HL-60/S4 treated with retinoic acid at 250 ng/mL for 4 days and 3 days (cell line): Measurements from ENCODE around the gene MME.
"Not testable (repeated sequence)": the region's sequence is repeated elsewhere in the genome, so short reads cannot be mapped to it uniquely, and the experiment has no call there.

ENCODE experiments used
- in situ Hi-C: fragments of 300-500 bp; cut with MboI; formaldehyde crosslinking; loops from 2 replicates; pipeline ENCODE4 v1.7.0; 2022; ENCODE audit warnings: low sequenced_read_pairs

Gene MME

DNA sequence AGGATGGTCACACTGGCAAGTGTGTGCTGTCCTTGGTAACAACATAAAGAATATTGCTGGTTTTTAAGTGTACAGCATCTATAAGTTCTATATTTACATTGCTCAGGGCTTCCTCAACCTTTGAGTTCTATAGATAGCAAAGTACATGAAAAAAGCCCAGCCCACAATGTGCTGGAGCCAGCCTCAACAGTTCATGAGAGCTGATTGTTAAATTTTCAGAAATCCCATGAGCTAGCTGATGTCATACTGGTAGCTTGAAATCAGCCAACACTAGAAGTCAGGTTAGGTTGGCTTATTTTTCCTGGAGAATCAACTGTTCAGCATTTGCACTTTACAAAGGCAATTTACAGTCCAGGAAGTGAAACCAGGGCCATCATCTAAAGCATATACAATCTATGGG, 110.6 kb downstream of the MME start:
- in situ Hi-C loops: no loop called here

GRCh38 chr3:155192957-155193746, 113.0 kb downstream of the MME start:
- in situ Hi-C loops: no loop called here

GRCh38 chr3:155193868-155194267, 113.7 kb downstream of the MME start:
- in situ Hi-C loops: no loop called here

DNA sequence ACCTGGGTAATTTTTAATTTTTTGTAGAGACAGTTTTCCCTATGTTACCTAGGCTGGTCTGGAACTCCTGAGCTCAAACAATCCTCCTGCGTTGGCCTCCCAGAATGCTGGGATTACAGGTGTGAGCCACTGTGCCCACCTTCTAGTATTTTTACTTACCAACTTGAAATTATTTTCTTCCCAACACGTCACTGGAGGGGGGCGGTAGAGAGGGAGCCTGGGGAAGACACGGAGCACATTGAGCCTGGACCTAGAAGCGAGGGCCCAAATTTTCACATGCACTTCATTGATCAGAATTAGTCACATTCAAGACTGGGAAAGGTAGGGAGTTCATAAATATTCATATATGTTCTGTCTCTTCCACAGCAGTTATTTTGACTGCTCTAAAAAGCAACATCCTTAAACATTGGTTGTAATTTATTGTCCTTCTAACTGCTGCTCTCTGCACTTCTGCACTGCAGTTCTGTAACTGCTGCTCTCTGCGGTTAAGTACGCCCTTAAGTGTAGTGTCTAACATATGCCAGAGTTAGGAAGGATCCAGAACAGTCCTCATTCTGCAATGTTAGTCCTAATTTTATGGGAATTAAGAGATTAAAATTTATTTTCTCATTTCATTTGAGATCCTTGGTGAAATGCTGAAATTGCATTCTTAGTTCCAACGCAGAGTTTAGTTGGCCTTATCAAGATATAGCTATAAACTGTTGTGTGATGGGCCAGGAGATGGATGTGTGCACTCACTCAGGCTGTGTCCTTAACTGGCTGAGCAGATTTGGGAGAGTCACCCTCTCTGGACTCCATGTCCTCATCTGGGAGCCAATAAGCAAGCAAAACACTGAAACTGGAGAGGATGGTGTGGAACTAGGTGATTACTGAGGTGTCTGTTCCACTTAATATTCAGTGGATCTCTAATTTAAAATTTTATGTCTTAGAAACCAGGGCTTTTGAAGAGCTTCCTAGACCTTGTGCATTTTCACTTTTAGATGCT, 115.1 kb downstream of the MME start:
- in situ Hi-C loops: no loop called here

DNA sequence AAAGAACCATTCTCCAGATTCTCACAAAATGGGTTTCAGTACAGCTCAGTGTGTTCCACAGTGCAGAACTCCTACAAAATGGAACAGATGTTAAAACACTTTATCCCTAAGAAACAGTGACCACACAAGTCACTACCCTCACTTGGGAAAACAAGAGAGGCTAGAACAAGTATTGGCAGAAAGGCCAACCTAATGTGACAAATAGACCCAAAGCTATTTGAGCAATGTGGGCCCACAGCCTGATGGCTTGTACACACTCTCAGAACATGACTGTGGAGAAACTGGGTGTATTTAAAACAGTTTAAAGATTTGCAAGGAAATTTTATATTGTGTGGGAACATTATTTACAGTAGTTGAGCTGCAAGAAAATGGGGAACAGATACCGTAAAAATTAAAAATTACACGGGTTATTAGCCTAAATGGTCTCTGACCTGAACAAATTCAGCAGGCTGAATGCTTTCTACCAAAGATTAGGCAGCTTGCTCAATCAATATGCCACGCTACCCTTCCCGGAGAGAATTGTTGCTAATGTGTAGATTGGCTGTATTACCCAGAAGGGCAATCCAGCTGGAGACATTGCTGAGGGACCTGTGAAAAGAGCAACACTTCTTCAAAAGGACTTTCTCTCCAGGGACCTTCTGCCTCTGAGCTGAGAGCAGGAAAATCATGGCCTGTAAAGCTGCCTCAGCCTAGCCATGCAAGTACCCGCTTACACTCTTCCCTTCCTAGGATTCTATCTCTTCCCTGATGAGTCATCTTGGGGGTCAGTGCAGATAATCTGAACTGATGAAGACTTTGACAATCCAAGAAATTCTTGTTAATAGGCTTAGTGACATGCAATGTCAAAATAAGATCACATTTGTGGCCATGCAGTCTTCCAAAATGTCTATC, 116.3 kb downstream of the MME start:
- in situ Hi-C loops: no loop called here

GRCh38 chr3:155197786-155198185, 117.7 kb downstream of the MME start:
- in situ Hi-C loops: no loop called here

GRCh38 chr3:155202626-155203025, 122.5 kb downstream of the MME start:
- in situ Hi-C loops: no loop called here

DNA sequence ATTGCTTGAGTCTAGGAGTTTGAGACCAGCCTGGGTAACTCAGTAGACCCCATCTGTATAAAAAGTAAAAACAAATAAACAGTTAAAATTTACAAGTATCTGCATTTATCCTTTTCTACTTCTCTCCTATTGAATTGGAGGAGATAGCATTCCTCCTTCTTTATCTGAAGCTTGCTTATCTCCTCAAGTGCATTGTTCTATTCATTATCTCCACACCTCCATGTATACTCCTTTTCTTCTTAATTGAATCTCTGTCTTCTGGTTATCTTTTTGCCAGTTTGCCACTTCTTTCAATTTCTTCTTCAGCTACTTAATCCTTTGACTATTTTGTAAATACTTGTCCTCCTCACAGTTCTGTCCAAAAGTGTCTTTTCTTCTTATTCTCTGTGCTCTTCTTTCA, 124.7 kb downstream of the MME start:
- in situ Hi-C loops: no loop called here

GRCh38 chr3:155208183-155208800, 128.2 kb downstream of the MME start:
- in situ Hi-C loops: no loop called here

GRCh38 chr3:155210736-155211135, 130.6 kb downstream of the MME start:
- in situ Hi-C loops: no loop called here

DNA sequence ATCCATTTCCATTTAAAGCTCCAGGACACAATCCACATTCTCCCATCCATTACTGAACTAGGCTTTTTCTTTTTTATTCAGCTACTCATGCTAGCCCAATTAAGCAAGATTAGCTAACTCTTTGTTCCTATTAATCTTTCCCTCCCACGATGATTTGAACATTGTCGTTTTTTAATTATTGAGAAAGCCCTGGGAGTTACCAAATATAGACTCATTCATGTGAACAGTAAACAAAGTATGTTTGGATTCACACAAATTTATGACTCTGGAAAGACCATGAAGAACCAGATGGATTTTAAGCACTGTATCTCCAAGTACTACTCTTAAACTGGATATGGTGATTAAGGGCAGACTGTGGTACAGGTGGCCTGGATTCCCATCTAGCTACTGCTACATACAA, 131.1 kb downstream of the MME start:
- in situ Hi-C loops: no loop called here

DNA sequence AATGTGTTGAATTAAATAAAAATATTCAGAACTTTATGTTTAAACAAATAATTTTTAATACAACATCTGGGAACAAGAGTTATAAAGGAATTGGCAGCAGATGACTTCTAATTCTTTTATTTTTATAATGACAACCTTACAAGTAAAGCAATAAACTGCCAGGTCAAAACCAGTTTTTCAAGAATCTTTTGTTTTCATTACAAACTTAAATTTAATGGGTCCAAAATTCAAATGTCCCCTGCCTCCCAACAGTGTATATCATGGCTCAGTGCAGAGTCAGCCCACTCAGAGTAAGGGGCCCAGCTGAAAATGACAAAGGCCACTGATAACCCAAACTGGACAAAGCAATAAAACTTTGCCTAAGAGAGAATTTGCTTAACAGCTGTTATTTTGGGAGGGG, 131.8 kb downstream of the MME start:
- in situ Hi-C loops: no loop called here

DNA sequence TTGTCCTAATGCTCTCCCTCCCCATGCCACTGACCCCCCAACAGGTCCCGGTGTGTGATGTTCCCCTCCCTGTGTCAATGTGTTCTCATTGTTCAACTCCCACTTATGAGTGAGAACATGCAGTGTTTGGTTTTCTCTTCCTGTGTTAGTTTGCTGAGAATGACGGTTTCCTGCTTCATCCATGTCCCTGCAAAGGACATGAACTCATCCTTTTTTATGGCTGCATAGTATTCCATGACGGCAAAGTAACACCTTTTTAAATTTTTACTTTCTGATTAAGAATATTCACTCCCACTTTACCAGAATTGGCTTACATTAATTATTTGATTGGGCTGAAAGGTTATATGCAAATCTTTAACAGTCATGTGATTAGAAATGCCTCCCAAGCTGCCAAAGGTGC, 135.9 kb downstream of the MME start:
- in situ Hi-C loops: not testable (repeated sequence)

DNA sequence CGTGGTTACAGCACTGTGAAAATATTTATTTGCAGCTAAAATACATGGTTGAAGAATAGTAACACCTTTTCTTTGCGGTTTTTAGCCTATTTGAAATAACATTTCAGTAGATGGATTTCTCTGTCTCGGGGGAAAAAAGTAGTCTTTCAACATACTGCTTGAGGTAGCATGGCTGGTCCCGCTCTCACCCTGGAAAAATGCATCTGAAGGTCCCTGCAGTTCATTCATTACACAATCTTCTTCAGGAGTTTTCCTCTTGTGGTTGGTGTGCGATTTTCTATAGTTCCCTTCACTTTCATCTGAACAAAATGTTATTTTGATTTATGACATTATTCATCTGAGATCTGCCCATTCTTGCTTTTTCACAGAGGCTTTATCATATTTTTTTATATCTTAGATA, 137.5 kb downstream of the MME start:
- in situ Hi-C loops: no loop called here

DNA sequence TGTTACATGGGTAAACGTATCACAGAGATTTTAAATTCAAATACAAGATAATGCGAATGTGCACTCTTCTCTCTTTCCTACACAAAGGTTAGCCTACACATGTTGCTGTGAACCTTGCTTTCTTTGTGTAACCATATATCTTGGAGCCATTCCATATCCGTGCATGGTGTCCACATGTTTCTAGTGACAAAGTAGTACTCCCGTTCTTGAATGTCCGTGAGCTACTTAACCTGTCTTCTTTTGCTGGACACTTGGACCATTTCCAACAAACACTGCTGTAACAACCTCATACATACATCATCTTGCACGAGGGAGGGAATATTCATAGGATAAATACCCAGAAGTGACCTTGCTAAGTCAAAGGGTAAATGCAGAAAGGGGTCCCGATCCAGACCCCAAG, 138.3 kb downstream of the MME start:
- in situ Hi-C loops: no loop called here

- in situ Hi-C loops: no loop called here
Measured at GRCh38 chr3:155219106-155219505, 139.0 kb downstream of the MME start.

- in situ Hi-C loops: no loop called here
Measured at GRCh38 chr3:155225417-155225816, 145.3 kb downstream of the MME start.

GRCh38 chr3:155227141-155227540, 147.0 kb downstream of the MME start:
- in situ Hi-C loops: no loop called here

GRCh38 chr3:155228676-155229075, 148.6 kb downstream of the MME start:
- in situ Hi-C loops: no loop called here

DNA sequence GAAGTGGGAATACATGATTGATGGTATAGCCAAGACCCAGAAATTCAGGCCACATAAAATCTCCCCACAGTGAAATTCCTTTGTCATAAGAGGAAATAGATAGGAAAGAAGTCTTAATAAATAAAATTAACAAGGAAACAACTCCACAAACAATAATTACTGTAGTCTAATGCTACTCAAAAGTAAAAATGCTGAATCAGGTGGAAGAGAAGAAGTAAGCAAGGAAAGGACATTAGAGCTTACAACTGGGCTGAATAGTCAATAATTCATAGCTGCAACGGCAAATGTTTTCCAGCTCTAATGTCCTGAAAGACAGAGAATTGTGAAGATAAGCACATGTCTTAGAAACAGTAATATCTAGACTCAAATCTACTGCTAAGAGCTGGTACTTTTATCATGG, 149.0 kb downstream of the MME start:
- in situ Hi-C loops: no loop called here

DNA sequence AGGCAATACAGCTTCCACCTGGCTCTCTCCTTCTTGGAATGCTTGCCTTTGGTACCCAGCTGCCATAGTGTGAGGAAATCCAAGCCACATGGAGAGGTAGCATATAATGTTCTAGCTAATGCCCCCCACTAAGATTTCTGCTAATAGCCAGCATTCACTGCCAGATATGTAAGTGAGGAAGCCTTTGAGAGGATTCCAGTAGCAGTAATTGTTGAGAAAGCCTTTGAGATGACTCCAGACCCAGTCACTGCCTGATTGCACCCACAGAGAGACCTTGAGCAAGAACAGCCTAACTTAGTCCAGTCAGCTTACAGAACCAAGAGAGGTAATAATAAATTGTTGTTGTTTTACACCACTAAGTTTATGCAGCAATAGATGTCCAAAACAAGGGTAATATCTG, 150.3 kb downstream of the MME start:
- in situ Hi-C loops: no loop called here
